ENCODE results near the gene CFD. TPM values are rescaled to one million over a fixed set of nuclear protein-coding genes. Genes with fewer than 3 reads are reported as not detected.

CFD gene
- total RNA-seq, 2 experiments from 2014 or later: 0.35 TPM; not detected in 1

GRCh38 chr19:869245-870177, 10.0 kb downstream of the CFD start:
- no peak overlapping the region for H3K4me2 ChIP-seq (ENCODE audit: low read length)
- no peaks in the 10 kb centered on the region for H3K9me2 ChIP-seq (ENCODE audit: insufficient read depth, low read length)
- ChIA-PET POLR2A (no interaction called here), CTCF (ENCODE audit: unreplicated experiment) (no interaction called here)
- no peaks in the 10 kb centered on the region for H4K20me1 ChIP-seq (ENCODE audit: insufficient read depth, low read length)
- no peak for DNase-seq (ENCODE audit: low spot score)
- H2AFZ ChIP-seq (ENCODE audit: low read length): no peak overlapping the region
- TF ChIP-seq CTCF (conservative IDR thresholded peaks at IDR 0.05; ENCODE audit: low read length) (no peak), EZH2phosphoT487 (IDR thresholded peaks at IDR 0.05; ENCODE audit: borderline replicate concordance, low read depth, low read length) (no peak)
- BruUV-seq (replicated peaks): no TSS peak
- H3K9me3 ChIP-seq (ENCODE audit: low read length): no peaks in the 10 kb centered on the region
- no peak overlapping the region for H3K27ac ChIP-seq (ENCODE audit: low read depth, low read length, poor library complexity, severe bottlenecking)
- peaks cover 24% of the 10 kb centered on the region; the same call in 1 of the 2 replicates for H3K36me3 ChIP-seq (ENCODE audit: insufficient read depth, low read length)
- intact Hi-C loops (cut with micrococcal nuclease; ENCODE audit: unreplicated experiment): no loop called here
- H3K4me1 ChIP-seq (ENCODE audit: insufficient read depth, low read length, poor library complexity, severe bottlenecking): peaks cover 17% of the 10 kb centered on the region
- no peak overlapping the region for H3K4me3 ChIP-seq (ENCODE audit: low read depth, low read length, poor library complexity, severe bottlenecking)
- no peaks in the 10 kb centered on the region for H3K79me2 ChIP-seq (ENCODE audit: insufficient read depth, low read depth, low read length)

GRCh38 chr19:870314-870713, 10.8 kb downstream of the CFD start:
- intact Hi-C loops (cut with micrococcal nuclease; ENCODE audit: unreplicated experiment): no loop called here
- Histone ChIP-seq H3K9me3 (ENCODE audit: low read length) (no peaks in the 10 kb centered on the region), H3K9me2 (ENCODE audit: insufficient read depth, low read length) (no peaks in the 10 kb centered on the region), H4K20me1 (ENCODE audit: insufficient read depth, low read length) (no peaks in the 10 kb centered on the region), H3K79me2 (ENCODE audit: insufficient read depth, low read depth, low read length) (no peaks in the 10 kb centered on the region), H3K4me3 (ENCODE audit: low read depth, low read length, poor library complexity, severe bottlenecking) (no peak overlapping the region), H3K4me2 (ENCODE audit: low read length) (no peak overlapping the region), H3K27ac (ENCODE audit: low read depth, low read length, poor library complexity, severe bottlenecking) (no peak overlapping the region), H3K4me1 (ENCODE audit: insufficient read depth, low read length, poor library complexity, severe bottlenecking) (peaks cover 9% of the 10 kb centered on the region), H3K36me3 (ENCODE audit: insufficient read depth, low read length) (peaks cover 27% of the 10 kb centered on the region; the same call in 1 of the 2 replicates), H2AFZ (ENCODE audit: low read length) (no peak overlapping the region)
- no peak for DNase-seq (ENCODE audit: low spot score)
- TF ChIP-seq EZH2phosphoT487 (IDR thresholded peaks at IDR 0.05; ENCODE audit: borderline replicate concordance, low read depth, low read length) (no peak), CTCF (conservative IDR thresholded peaks at IDR 0.05; ENCODE audit: low read length) (no peak)
- ChIA-PET CTCF (ENCODE audit: unreplicated experiment) (no interaction called here), POLR2A (no interaction called here)
- no TSS peak for BruUV-seq (replicated peaks)

GRCh38 chr19:870963-871401, 11.5 kb downstream of the CFD start:
- Histone ChIP-seq H3K4me1 (ENCODE audit: insufficient read depth, low read length, poor library complexity, severe bottlenecking) (peaks cover 9% of the 10 kb centered on the region), H3K79me2 (ENCODE audit: insufficient read depth, low read depth, low read length) (no peaks in the 10 kb centered on the region), H3K9me3 (ENCODE audit: low read length) (no peaks in the 10 kb centered on the region), H3K4me3 (ENCODE audit: low read depth, low read length, poor library complexity, severe bottlenecking) (no peak overlapping the region), H4K20me1 (ENCODE audit: insufficient read depth, low read length) (no peaks in the 10 kb centered on the region), H3K27ac (ENCODE audit: low read depth, low read length, poor library complexity, severe bottlenecking) (no peak overlapping the region), H3K36me3 (ENCODE audit: insufficient read depth, low read length) (peaks cover 31% of the 10 kb centered on the region; the same call in 1 of the 2 replicates), H3K4me2 (ENCODE audit: low read length) (no peak overlapping the region), H3K9me2 (ENCODE audit: insufficient read depth, low read length) (no peaks in the 10 kb centered on the region), H2AFZ (ENCODE audit: low read length) (no peak overlapping the region)
- no peak for DNase-seq (ENCODE audit: low spot score)
- ChIA-PET POLR2A (no interaction called here), CTCF (ENCODE audit: unreplicated experiment) (no interaction called here)
- intact Hi-C loops (cut with micrococcal nuclease; ENCODE audit: unreplicated experiment): no loop called here
- TF ChIP-seq CTCF (conservative IDR thresholded peaks at IDR 0.05; ENCODE audit: low read length) (no peak), EZH2phosphoT487 (IDR thresholded peaks at IDR 0.05; ENCODE audit: borderline replicate concordance, low read depth, low read length) (no peak)
- no TSS peak for BruUV-seq (replicated peaks)
